Measurements from ENCODE around the gene TOX3.

The TOX3 gene

GRCh38 chr16:52489894-52490293 lies 57.0 kb downstream of the TOX3 start:
- DNase-seq: no peak

GRCh38 chr16:52488837-52489289 lies 58.1 kb downstream of the TOX3 start:
- no peak for DNase-seq

GRCh38 chr16:52487849-52488457 lies 59.0 kb downstream of the TOX3 start:
- no peak for DNase-seq

GRCh38 chr16:52480237-52480636 lies 66.7 kb downstream of the TOX3 start:
- DNase-seq: no peak

DNA sequence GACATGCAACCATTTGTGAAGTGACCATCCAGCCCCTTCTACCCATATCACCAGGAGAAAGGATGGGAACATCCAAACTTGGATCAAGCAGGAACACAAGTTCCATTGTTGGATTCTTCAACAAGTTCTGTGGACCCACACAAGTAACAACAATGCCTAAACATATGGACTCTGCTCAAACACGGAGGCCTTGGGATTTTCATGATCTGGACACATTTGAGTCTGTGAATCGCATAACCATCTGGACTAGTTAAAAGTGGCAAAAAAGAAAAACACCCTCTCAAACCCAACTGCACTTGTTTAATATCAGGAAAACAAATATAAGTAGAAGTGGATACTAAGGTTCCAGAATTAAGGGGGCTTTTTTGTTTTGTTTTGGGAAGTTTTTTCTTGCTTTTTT lies 70.8 kb downstream of the TOX3 start:
- DNase-seq: no peak

DNA sequence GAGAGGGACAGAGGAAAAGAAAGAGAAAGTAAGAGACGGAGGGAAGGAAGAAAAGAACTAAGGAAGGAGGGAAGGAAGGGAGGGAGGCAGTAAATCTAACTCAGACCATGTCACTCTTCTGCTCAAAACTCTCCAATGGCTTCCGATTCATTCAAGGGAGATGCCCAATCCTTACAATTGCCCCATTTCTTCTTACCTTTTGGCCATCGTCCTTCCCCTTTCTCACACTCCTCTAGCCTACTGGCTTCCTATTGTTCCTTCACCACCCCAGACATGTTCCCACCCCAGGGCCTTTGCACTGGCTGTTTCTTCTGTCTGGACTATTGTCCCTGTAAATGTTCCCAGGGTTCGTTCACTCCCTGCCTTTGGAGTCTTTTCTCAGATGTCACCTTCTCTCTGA lies 72.3 kb downstream of the TOX3 start:
- DNase-seq: no peak

DNA sequence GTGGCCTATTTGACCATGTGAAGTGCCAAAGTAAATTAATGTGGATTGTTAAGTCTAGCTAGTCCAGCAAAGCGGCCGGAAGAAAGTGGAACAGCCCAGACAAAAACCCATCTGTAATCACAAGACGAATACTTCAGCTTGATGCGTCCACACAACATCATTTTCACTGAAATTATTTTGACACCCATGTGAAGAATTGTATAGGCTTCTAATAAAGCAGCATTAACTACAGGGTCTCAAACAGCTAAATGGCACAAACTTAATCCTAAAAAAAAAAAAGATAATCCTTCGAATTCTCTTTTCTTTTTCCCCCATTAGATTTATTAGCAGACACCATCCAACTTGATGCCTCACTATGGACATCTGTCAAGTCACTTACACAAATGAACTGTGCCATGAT lies 73.8 kb downstream of the TOX3 start:
- DNase-seq: no peak

DNA sequence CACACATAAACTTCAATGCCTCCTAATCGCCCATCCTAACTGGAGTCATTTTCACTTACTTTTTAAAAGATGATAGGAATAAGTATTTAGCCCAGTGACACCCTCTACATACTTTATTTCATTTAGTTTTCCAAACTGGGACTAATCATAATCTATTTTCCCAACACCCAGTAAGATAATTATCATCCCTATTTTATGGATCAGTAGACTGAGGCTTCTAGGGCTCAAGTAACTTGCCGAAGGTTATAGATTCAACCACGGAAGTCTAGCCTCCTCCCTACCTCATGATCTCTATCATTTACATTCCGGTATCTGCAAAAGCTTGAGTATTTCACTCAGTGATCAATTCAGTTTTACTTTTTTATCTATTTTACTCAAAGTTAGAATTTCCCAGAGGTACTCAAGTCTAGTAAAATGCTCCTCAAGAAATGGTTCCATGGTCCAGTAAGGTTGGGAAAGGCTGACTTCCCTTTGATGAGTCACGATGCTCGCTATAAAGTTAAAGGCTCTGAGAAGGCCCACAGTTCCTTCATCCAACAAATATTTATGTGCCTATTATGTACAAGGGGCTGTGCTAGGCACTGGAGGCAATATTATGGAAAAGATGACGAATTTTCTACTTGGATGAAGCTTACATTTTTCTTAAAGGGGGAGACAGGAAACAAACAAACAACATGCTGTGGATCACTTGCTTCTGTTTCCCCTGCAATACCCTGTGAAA lies 75.1 kb downstream of the TOX3 start:
- DNase-seq: no peak

- peak; percentile 86 for DNase-seq
Observed at GRCh38 chr16:52470585-52470984, 76.4 kb downstream of the TOX3 start.

DNA sequence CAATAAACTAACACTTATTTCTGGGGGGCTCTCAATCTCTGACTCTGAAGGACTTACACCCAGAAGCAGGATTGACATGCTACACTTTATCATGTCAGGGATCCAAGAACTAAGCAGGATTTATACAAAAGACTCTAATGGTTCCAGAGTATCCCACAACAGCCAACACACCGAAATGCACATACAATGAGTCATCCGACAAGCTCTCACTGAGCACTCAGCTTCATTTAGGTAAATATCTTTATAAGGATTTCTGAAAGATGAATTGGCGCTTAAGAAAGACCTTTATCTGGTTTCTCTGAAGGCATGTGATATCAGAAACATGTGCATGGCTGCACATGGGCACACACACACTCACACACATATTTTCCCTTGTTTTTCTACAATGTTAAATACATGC lies 77.2 kb downstream of the TOX3 start:
- DNase-seq: no peak

- no peak for DNase-seq
Observed at GRCh38 chr16:52469091-52469490, 77.9 kb downstream of the TOX3 start.

DNA sequence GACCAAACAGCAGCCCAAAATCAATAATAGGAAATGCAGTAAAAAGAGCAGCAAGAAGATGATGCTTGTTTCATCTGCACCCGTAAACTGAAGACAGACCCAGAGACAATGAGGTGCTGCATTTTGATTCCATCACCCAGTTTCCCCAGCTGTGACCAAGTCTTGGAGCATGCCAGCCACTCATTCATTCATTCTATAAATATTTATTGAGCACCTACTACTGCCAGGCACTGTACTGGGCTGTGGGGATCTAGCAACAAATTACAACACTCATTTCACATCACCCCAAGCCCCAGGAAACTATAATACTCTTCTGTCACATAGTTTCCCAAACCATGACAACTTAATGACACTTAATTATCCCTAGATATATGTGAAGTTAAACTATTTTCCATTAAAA lies 79.2 kb downstream of the TOX3 start:
- no peak for DNase-seq

- DNase-seq: no peak
Observed at GRCh38 chr16:52466994-52467393, 79.9 kb downstream of the TOX3 start.

DNA sequence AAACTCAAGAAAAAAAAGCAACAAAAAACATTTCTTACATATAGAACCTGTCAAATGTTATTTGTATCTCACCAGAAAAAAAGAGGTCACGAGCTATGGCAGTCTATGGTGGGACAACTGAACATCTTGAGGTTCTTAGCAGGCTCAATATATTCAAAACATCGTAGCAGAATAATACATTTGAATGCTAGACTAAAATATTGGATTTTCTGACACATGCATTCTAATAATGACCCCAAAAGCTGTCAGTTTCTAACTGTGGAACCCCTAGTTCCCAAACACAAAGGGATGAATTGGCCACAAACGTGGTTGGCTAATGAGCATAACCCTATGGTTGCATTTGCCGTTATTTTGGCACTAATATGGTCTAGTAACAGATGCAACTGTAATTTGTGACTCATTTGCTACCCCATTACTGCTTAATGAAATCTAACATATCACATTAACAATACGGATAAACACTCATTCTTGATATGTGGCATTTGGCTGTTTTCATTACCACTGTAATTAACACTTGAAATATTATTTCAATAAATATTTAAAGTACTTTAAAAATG lies 81.2 kb downstream of the TOX3 start:
- no peak for DNase-seq

DNA sequence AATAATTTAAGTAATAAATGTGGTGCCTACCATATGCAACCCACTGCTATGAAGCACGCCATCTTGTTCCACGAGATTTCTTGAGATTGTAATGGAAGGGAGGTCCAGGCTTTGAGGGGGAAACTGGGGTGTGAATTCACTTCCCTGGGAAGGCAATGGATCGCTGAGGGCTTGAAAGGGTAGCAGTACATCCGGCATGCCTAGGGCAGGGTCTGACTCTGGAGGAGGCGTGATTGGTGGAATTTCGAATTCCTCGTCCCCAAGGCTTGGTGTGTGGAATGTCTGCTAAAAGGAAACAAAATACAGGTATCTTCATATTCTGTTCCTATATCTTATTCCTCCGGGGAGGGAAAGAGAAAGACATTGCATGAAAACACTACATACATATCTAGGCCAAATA lies 83.0 kb downstream of the TOX3 start:
- DNase-seq: no peak

- no peak for DNase-seq
Observed at GRCh38 chr16:52462816-52463215, 84.1 kb downstream of the TOX3 start.

DNA sequence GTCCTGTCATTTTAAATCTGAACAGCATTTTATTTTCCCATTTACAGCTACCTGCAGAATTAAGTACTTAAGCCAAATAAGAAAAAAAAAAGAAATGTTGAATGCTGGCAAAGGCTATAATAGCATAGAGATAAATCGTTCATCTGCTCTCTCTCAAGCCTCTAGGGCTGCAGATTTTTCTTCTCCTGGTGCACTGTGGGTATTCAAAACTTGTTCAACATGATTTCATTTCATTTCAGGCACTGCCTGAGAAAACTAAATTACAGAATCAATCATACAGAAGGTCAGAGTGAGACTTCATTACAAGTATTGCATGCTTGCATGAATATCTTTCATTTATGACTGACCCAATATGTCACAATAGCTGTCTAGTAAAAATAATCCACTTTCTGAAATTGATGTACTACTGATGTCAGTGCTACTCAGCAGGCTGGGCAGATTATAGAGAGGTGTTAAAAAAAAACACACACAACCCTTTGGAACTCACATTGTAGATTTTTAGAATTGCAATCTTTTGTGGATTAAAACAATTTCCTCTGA lies 86.2 kb downstream of the TOX3 start:
- no peak for DNase-seq

GRCh38 chr16:52456368-52456767 lies 90.6 kb downstream of the TOX3 start:
- DNase-seq: no peak

DNA sequence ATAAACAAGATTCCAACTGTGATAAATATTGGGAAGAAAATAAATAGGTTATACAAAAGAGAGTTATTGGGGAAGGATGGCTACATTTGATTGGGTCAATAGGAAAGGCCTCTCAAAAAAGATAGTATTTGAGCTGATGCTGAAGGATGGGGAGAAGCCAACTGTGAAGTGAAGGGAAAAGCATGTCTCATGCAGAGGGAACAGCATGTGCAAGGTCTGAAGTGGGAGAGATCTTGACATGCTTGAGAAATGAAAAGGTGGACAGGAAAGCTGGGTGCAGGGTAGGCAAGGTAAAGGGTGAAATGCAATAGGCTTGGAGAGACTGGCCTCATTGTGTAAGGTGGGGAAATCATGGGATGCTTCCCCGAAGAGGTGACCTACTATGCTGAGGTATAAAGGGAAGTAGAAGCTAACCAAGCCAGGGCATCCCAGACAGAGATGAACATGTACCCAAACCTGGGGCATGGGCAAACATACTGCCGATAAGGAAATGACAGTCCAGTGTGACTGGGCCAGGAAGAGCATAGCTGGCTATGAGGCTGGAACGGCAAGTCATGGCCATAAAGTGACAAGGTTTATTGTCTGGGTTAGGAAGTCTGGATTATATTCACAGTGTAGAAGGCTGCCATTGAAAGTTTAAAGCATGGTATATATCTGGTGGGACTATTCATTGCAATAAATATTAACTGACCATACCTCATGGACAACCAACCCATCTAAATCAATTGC lies 91.2 kb downstream of the TOX3 start:
- no peak for DNase-seq

DNA sequence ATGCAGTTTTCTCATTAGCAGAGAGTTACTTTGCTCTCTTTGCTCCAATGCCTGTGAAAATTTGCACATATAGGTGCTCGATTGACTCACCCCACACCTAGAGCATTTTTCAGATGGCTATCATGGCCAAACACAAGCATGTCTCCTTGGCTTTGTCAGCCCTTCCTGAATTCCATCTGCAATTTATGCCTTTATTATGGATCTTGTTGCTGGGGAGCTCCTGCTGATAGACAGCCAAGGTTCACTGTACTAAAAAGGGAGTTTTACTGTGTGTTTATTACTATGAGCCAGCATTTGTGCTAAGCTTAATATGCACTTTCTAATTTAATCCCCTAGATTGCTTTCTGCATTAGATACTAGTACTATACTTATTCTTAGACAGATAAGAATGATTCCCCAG lies 93.3 kb downstream of the TOX3 start:
- no peak for DNase-seq

GRCh38 chr16:52451971-52452421 lies 94.9 kb downstream of the TOX3 start:
- DNase-seq: no peak

GRCh38 chr16:52450916-52451315 lies 96.0 kb downstream of the TOX3 start:
- DNase-seq: no peak

DNA sequence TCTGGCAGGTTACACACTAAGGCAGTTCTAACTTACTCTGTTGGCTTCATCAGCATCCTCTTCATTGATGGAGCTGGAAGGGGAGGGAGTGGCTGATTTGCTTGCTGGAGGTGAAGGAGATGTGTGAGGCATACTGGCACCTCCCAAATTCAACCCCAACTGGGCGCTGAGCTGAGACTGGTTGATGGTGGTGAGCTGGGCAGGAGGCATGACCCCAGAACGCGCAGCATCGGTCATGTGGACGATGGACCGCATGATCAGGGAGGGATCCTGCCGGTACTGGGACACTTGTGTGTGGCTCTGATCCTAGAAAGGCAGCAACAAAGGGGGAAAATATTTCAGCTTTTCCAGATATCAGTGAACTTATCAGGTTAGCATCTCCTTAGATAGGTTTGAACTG lies 96.7 kb downstream of the TOX3 start:
- no peak for DNase-seq

- no peak for DNase-seq
Observed at GRCh38 chr16:52446080-52446479, 100.9 kb downstream of the TOX3 start.

Measured in NCI-H1417 treated with DMSO at 0.1 percent for 48 hours (cell line).